HTR-8/SVneo (cell line): ENCODE data around the gene FAT2.

Experiments used
- DNase-seq: peaks from one replicate; pipeline ENCODE4 v3.0.0; 2011; ENCODE audit warnings: low spot score, mixed read lengths; ENCODE audit not compliant: insufficient read length
- FAIRE-seq: peaks from 2 replicates; lab custom pipeline; 2011; peaks lifted over from hg19 to GRCh38; lab: Jason Lieb, UNC

FAT2 gene

GRCh38 chr5:151591144-151591819 lies at the start of gene FAT2:
FAT2 (minus strand) TSS chr5:151591331; CDS start chr5:151568931, 22,400 bp downstream.
- FAIRE-seq (no peak), DNase-seq (no peak)

- FAIRE-seq: no peak
- DNase-seq: no peak
These were observed 47.5 kb upstream of the FAT2 start for GRCh38 chr5:151638619-151639018.

- FAIRE-seq (no peak), DNase-seq (no peak)
These were observed 46.5 kb upstream of the FAT2 start for GRCh38 chr5:151637676-151638075.

GRCh38 chr5:151633892-151634291 lies 42.8 kb upstream of the FAT2 start:
- no peak for FAIRE-seq

GRCh38 chr5:151632941-151633340 lies 41.8 kb upstream of the FAT2 start:
- DNase-seq (no peak), FAIRE-seq (no peak)

More at GRCh38 chr5:151633892-151634291, 42.8 kb upstream of the FAT2 start:
- no peak for DNase-seq

- no peak for DNase-seq
- FAIRE-seq: no peak
These were observed 41.4 kb upstream of the FAT2 start for GRCh38 chr5:151632524-151632923.

GRCh38 chr5:151631941-151632340 lies 40.8 kb upstream of the FAT2 start:
- no peak for DNase-seq
- no peak for FAIRE-seq

- no peak for DNase-seq
- FAIRE-seq: no peak
These were observed 39.0 kb upstream of the FAT2 start for GRCh38 chr5:151630088-151630487.

- FAIRE-seq (no peak), DNase-seq (no peak)
These were observed 37.1 kb upstream of the FAT2 start for GRCh38 chr5:151628112-151628823.

- DNase-seq (no peak), FAIRE-seq (no peak)
These were observed 36.5 kb upstream of the FAT2 start for GRCh38 chr5:151627650-151628049.

- DNase-seq: no peak
- FAIRE-seq: no peak
These were observed 34.2 kb upstream of the FAT2 start for GRCh38 chr5:151625285-151625684.

- no peak for FAIRE-seq
- no peak for DNase-seq
These were observed 33.3 kb upstream of the FAT2 start for GRCh38 chr5:151624476-151624875.

GRCh38 chr5:151622367-151623088 lies 31.4 kb upstream of the FAT2 start:
- no peak for FAIRE-seq
- DNase-seq: no peak

- DNase-seq (no peak), FAIRE-seq (no peak)
These were observed 29.3 kb upstream of the FAT2 start for GRCh38 chr5:151620461-151620840.

- DNase-seq: peak; percentile 51
- no peak for FAIRE-seq
These were observed 28.8 kb upstream of the FAT2 start for GRCh38 chr5:151619812-151620460.

- FAIRE-seq: no peak
- no peak for DNase-seq
These were observed 27.8 kb upstream of the FAT2 start for GRCh38 chr5:151618907-151619306.

GRCh38 chr5:151617841-151618710 lies 26.9 kb upstream of the FAT2 start:
- FAIRE-seq: no peak
- no peak for DNase-seq

GRCh38 chr5:151617383-151617840 lies 26.3 kb upstream of the FAT2 start:
- FAIRE-seq: no peak
- no peak for DNase-seq

GRCh38 chr5:151615431-151615830 lies 24.3 kb upstream of the FAT2 start:
- peak; percentile 63 for FAIRE-seq
- no peak for DNase-seq

GRCh38 chr5:151614565-151614964 lies 23.4 kb upstream of the FAT2 start:
- FAIRE-seq: no peak

More at GRCh38 chr5:151614565-151614964, 23.4 kb upstream of the FAT2 start:
- DNase-seq: no peak
